Body of pancreas (tissue), 4 donors: ENCODE data around the gene NIPAL3.

ENCODE experiments used
- CTCF ChIP-seq, 7 experiments: fragments of 450-650 bp in 4 of 7; fragments of 200-600 bp in 3 of 7; sonication (generic) in 3 of 7; IDR thresholded peaks; one replicate each; pipeline ENCODE4 v1.5.1; 2016 to 2019; ENCODE audit warnings: antibody characterized with exemption in 7 of 7
- POLR2A ChIP-seq, 3 donors: fragments of 450-650 bp; IDR thresholded peaks; one replicate each; pipeline ENCODE4 v1.6.1; 2016; ENCODE audit warnings: antibody characterized with exemption in 3 of 3, mild to moderate bottlenecking in 2 of 3

GRCh38 chr1:24498589-24498988 is 83.0 kb downstream of the NIPAL3 start:
- no peak for TF ChIP-seq CTCF (IDR thresholded peaks at IDR 0.05)
- no peak for TF ChIP-seq POLR2A (IDR thresholded peaks at IDR 0.05)
